Endothelial cell of umbilical vein (primary cell): Measurements from ENCODE around the gene HIVEP3.

Experiments
- EZH2 ChIP-seq: IDR thresholded peaks from 2 replicates; pipeline ENCODE4 v1.6.1; 2012; ENCODE audit warnings: borderline replicate concordance, low read depth, mild to moderate bottlenecking, moderate library complexity, low read length, inconsistent platforms; ENCODE audit not compliant: severe bottlenecking
- FOS ChIP-seq: IDR thresholded peaks from 2 replicates; pipeline ENCODE4 v1.6.1; 2011; ENCODE audit warnings: mild to moderate bottlenecking, low read length, moderate library complexity, borderline replicate concordance; ENCODE audit not compliant: insufficient read depth
- GATA2 ChIP-seq: IDR thresholded peaks from 2 replicates; pipeline ENCODE4 v1.7.0; 2011; ENCODE audit warnings: low read depth, mild to moderate bottlenecking, moderate library complexity, mixed read lengths, low read length; ENCODE audit not compliant: insufficient read length, insufficient read depth
- MAX ChIP-seq: IDR thresholded peaks from 2 replicates; pipeline ENCODE4 v1.6.1; 2011; ENCODE audit not compliant: insufficient read depth, insufficient read length
- MYC ChIP-seq: IDR thresholded peaks from one replicate; pipeline ENCODE4 v1.6.1; 2011; ENCODE audit warnings: mild to moderate bottlenecking, low read depth, low read length
- POLR2A ChIP-seq: IDR thresholded peaks from 2 replicates; pipeline ENCODE4 v1.6.1; 2012; ENCODE audit warnings: low read depth, mild to moderate bottlenecking, control low read depth, low read length
- POLR2AphosphoS5 ChIP-seq: IDR thresholded peaks from 2 replicates; pipeline ENCODE4 v1.6.1; 2012; ENCODE audit warnings: low read depth, mild to moderate bottlenecking, control low read depth, low read length, moderate library complexity; ENCODE audit not compliant: insufficient read depth
- TF ChIP-seq, protein P1 (sequence below), 2 donors: IDR thresholded peaks; 1 replicate in 1 of 2; 2 replicates in 1 of 2; pipeline ENCODE4 v1.5.1; 2011; ENCODE audit warnings: low read length in 2 of 2, mild to moderate bottlenecking in 2 of 2, moderate library complexity in 2 of 2, control low read depth in 1 of 2, inconsistent platforms in 1 of 2, low read depth in 1 of 2; ENCODE audit not compliant: insufficient read depth in 1 of 2; ENCODE audit errors: extremely low read depth in 1 of 2

DNA sequence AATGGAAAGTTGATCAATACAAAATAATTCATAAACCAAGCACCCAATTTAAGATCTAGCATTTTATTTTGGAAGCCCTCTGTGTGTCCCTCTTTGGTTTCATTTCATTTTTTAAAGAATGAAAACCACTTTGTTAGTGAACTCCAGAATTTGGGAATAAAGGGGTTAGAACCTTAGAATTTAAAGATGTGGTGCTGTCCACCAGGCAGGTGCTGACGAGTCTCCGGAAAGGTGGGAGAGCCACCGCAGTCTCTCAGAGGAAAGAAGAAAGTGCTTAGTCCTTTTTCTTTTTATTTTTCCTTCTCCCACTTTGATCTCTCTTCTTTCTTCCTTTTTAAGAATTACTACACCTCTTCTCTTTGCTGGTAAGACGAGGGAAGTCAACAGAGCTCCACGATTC is 20.5 kb upstream of the HIVEP3 start:
- TF ChIP-seq, protein P1, sequence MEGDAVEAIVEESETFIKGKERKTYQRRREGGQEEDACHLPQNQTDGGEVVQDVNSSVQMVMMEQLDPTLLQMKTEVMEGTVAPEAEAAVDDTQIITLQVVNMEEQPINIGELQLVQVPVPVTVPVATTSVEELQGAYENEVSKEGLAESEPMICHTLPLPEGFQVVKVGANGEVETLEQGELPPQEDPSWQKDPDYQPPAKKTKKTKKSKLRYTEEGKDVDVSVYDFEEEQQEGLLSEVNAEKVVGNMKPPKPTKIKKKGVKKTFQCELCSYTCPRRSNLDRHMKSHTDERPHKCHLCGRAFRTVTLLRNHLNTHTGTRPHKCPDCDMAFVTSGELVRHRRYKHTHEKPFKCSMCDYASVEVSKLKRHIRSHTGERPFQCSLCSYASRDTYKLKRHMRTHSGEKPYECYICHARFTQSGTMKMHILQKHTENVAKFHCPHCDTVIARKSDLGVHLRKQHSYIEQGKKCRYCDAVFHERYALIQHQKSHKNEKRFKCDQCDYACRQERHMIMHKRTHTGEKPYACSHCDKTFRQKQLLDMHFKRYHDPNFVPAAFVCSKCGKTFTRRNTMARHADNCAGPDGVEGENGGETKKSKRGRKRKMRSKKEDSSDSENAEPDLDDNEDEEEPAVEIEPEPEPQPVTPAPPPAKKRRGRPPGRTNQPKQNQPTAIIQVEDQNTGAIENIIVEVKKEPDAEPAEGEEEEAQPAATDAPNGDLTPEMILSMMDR (IDR thresholded peaks at IDR 0.05; ENCODE audit: extremely low read depth in 1 of 2, insufficient read depth in 1 of 2, low read depth in 1 of 2, low read length in 2 of 2) = no peak
- TF ChIP-seq POLR2A (no peak), MAX (no peak), POLR2AphosphoS5 (no peak), EZH2 (no peak), FOS (no peak), GATA2 (no peak), MYC (no peak)
